ENCODE measurements around the gene AP1G1. TPM values are rescaled to one million over a fixed set of nuclear protein-coding genes. Genes with fewer than 3 reads are reported as not detected.
A peak's percentile ranks its signal among the peaks of the same experiment; 100 is the strongest.

AP1G1 gene
- total RNA-seq, 1 experiment from 2014 or later, result 79.2 TPM

GRCh38 chr16:71789136-71789535 lies 19.5 kb downstream of the AP1G1 start:
- Histone ChIP-seq H3K27me3 (ENCODE audit: insufficient read depth, low read length) (no peaks in the 10 kb centered on the region), H4K8ac (replicated peaks; ENCODE audit: insufficient read length, low read depth, low read length) (no peak overlapping the region), H3K56ac (ENCODE audit: insufficient read length, low read depth, low read length) (no peak overlapping the region), H4K5ac (ENCODE audit: insufficient read length, low read depth, low read length) (no peak overlapping the region), H3K27ac (ENCODE audit: insufficient read length, low read depth, low read length) (no peak overlapping the region), H2BK12ac (ENCODE audit: insufficient read length, low read depth, low read length) (no peak overlapping the region), H4K91ac (ENCODE audit: insufficient read length, low read depth, low read length) (no peak overlapping the region), H3K23ac (ENCODE audit: insufficient read length, low read depth, low read length) (no peak overlapping the region), H3K4ac (ENCODE audit: low read depth, low read length) (no peak overlapping the region), H3K18ac (ENCODE audit: insufficient read length, low read depth, low read length) (no peak overlapping the region), H3K4me1 (ENCODE audit: insufficient read depth, low read length) (no peaks in the 10 kb centered on the region), H2BK20ac (ENCODE audit: low read depth, low read length, poor library complexity, severe bottlenecking) (no peak overlapping the region), H3K79me1 (ENCODE audit: insufficient read depth, low read depth, low read length, poor library complexity, severe bottlenecking) (peaks cover 17% of the 10 kb centered on the region), H2BK15ac (ENCODE audit: low read depth, low read length) (no peak overlapping the region), H2BK120ac (ENCODE audit: low read depth, low read length, poor library complexity, severe bottlenecking) (no peak overlapping the region), H3K4me2 (ENCODE audit: insufficient read depth, insufficient read length, low read length) (no peak overlapping the region), H2BK5ac (ENCODE audit: insufficient read length, low read length) (no peak overlapping the region), H3K9me3 (ENCODE audit: control insufficient read depth, low read depth, low read length) (no peaks in the 10 kb centered on the region), H2AK5ac (ENCODE audit: insufficient read length, low read length) (no peak overlapping the region), H3K9ac (ENCODE audit: extremely low read depth, insufficient read length, low read length) (no peak overlapping the region), H3K14ac (ENCODE audit: insufficient read depth, low read length) (no peak overlapping the region), H3K79me2 (ENCODE audit: insufficient read depth, low read length) (peaks cover 5% of the 10 kb centered on the region; the same call in 1 of the 2 replicates), H2AFZ (ENCODE audit: low read length) (no peak overlapping the region), H4K20me1 (ENCODE audit: control insufficient read depth, insufficient read depth, insufficient read length) (no peaks in the 10 kb centered on the region), H3K23me2 (ENCODE audit: insufficient read length, low read depth, low read length, poor library complexity, severe bottlenecking) (no peaks in the 10 kb centered on the region), H3T11ph (ENCODE audit: low read length) (no peak overlapping the region)
- Mint-ChIP-seq H3K27me3 (ENCODE audit: low read depth) (no peaks in the 10 kb centered on the region), H3K27ac (0 out of 7 replicates have a peak overlapping the region, but pooled peaks of 1 of the 3 experiments have one; percentile 16), H3K4me3 (no peak overlapping the region), H3K36me3 (ENCODE audit: insufficient read depth in 1 of 3, low read depth in 3 of 3) (peaks cover 13 to 31% (median 20%) of the 10 kb centered on the region in 3 experiments; a peak in 6 of 7 replicates), H3K9me3 (no peaks in the 10 kb centered on the region), H3K4me1 (no peaks in the 10 kb centered on the region)
- no peak for TF ChIP-seq CTCF (conservative IDR thresholded peaks at IDR 0.05)
- no peak for DNase-seq
- no CpG with 5 or more reads among the region's 8 CpGs for WGBS (ENCODE audit: extremely low coverage, insufficient read length, low lambda C conversion rate)

All from H9 (cell line).